ENCODE measurements around the gene IQSEC3.

The IQSEC3 gene

DNA sequence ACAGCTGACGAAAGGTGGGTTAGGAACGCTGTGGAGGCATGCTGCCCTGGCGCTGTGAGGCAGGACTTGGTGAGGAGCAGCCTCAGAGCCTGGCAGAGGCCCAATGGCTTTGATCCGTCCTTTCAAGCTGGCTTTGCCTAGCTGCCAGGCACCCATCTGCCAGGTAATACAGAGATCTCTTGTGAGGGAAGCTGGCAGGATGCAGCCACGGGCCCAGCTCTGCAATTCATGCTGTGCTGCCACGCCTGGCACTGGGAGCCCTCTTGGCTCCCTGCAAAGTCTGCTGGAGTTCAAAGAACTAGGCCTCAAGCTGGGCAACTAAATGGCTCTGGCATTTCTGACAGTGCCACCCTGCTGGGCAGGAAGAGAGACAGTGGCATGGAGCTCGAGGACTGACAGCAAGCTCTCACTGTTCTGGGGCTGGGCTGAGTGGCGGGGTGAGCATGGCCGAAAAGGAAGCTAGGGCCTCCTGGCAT is 18.7 kb downstream of the IQSEC3 start:
- Histone ChIP-seq H4K20me1 (ENCODE audit: insufficient read depth, low read length) (no peaks in the 10 kb centered on the region), H3K4me3 (ENCODE audit: low read depth in 1 of 2, low read length in 2 of 2) (no peak overlapping the region), H3K9me3 (ENCODE audit: insufficient read depth, low read length, severe bottlenecking) (peaks cover 4% of the 10 kb centered on the region), H3K36me3 (ENCODE audit: insufficient read depth, low read length) (no peaks in the 10 kb centered on the region), H3K79me2 (ENCODE audit: insufficient read depth, low read length) (no peaks in the 10 kb centered on the region), H2AFZ (ENCODE audit: low read depth, low read length) (no peak overlapping the region), H3K4me2 (ENCODE audit: insufficient read depth, low read length) (no peak overlapping the region), H3K9ac (ENCODE audit: low read depth, low read length) (no peak overlapping the region), H3K27me3 (ENCODE audit: insufficient read depth, low read length, poor library complexity) (peaks cover 25% of the 10 kb centered on the region), H3K27ac (ENCODE audit: low read length) (no peak overlapping the region), H3K4me1 (ENCODE audit: insufficient read depth, low read length) (no peaks in the 10 kb centered on the region)
- TF ChIP-seq CTCF (IDR thresholded peaks at IDR 0.05; ENCODE audit: borderline replicate concordance, extremely low read depth, low read length, poor library complexity, severe bottlenecking) (no peak), EZH2 (IDR thresholded peaks at IDR 0.05; ENCODE audit: borderline replicate concordance, low read depth, low read length, severe bottlenecking) (no peak)
- DNase-seq (no peak), ATAC-seq (ENCODE audit: insufficient read depth, low read depth) (no peak)

GRCh38 chr12:87315-87714 is 20.7 kb downstream of the IQSEC3 start:
- Histone ChIP-seq H3K79me2 (ENCODE audit: insufficient read depth, low read length) (no peaks in the 10 kb centered on the region), H3K27ac (ENCODE audit: low read length) (no peak overlapping the region), H3K9ac (ENCODE audit: low read depth, low read length) (no peak overlapping the region), H3K4me1 (ENCODE audit: insufficient read depth, low read length) (no peaks in the 10 kb centered on the region), H3K27me3 (ENCODE audit: insufficient read depth, low read length, poor library complexity) (peaks cover 10% of the 10 kb centered on the region), H3K4me2 (ENCODE audit: insufficient read depth, low read length) (no peak overlapping the region), H2AFZ (ENCODE audit: low read depth, low read length) (no peak overlapping the region), H3K4me3 (ENCODE audit: low read depth in 1 of 2, low read length in 2 of 2) (no peak overlapping the region), H3K36me3 (ENCODE audit: insufficient read depth, low read length) (no peaks in the 10 kb centered on the region), H3K9me3 (ENCODE audit: insufficient read depth, low read length, severe bottlenecking) (peaks cover 4% of the 10 kb centered on the region), H4K20me1 (ENCODE audit: insufficient read depth, low read length) (no peaks in the 10 kb centered on the region)
- ATAC-seq (ENCODE audit: insufficient read depth, low read depth): no peak
- TF ChIP-seq CTCF (IDR thresholded peaks at IDR 0.05; ENCODE audit: borderline replicate concordance, extremely low read depth, low read length, poor library complexity, severe bottlenecking) (no peak), EZH2 (IDR thresholded peaks at IDR 0.05; ENCODE audit: borderline replicate concordance, low read depth, low read length, severe bottlenecking) (no peak)
- no peak for DNase-seq

DNA sequence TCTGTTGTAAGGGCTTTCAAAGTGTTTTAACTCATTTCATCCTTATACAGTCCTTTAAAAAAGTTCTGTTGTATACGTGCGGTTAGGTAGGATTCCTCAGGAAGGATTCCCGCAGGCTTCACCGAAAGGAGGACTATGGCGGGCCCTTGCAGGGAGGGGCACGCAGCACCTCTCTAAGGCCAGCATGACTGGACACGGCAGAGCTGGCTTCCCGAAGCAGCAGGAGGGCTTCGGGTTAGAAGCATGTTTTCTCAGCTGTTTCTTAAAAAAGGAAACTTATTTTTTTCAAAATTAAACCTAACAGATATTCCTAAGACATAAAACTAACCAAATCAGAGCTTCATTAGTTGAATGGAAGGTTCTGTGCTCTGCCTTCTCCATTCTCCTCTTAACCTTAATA is 21.3 kb downstream of the IQSEC3 start:
- no peaks in the 10 kb centered on the region for H3K4me1 ChIP-seq (ENCODE audit: insufficient read depth, low read length)
- peaks cover 4% of the 10 kb centered on the region for H3K9me3 ChIP-seq (ENCODE audit: insufficient read depth, low read length, severe bottlenecking)
- no peak for DNase-seq
- no peak overlapping the region for H3K4me2 ChIP-seq (ENCODE audit: insufficient read depth, low read length)
- H4K20me1 ChIP-seq (ENCODE audit: insufficient read depth, low read length): no peaks in the 10 kb centered on the region
- no peak overlapping the region for H3K9ac ChIP-seq (ENCODE audit: low read depth, low read length)
- no peak overlapping the region for H3K4me3 ChIP-seq (ENCODE audit: low read depth in 1 of 2, low read length in 2 of 2)
- no peak overlapping the region for H2AFZ ChIP-seq (ENCODE audit: low read depth, low read length)
- no peaks in the 10 kb centered on the region for H3K79me2 ChIP-seq (ENCODE audit: insufficient read depth, low read length)
- peaks cover 5% of the 10 kb centered on the region for H3K27me3 ChIP-seq (ENCODE audit: insufficient read depth, low read length, poor library complexity)
- no peak for ATAC-seq (ENCODE audit: insufficient read depth, low read depth)
- no peak overlapping the region for H3K27ac ChIP-seq (ENCODE audit: low read length)
- no peaks in the 10 kb centered on the region for H3K36me3 ChIP-seq (ENCODE audit: insufficient read depth, low read length)
- TF ChIP-seq EZH2 (IDR thresholded peaks at IDR 0.05; ENCODE audit: borderline replicate concordance, low read depth, low read length, severe bottlenecking) (no peak), CTCF (IDR thresholded peaks at IDR 0.05; ENCODE audit: borderline replicate concordance, extremely low read depth, low read length, poor library complexity, severe bottlenecking) (no peak)

DNA sequence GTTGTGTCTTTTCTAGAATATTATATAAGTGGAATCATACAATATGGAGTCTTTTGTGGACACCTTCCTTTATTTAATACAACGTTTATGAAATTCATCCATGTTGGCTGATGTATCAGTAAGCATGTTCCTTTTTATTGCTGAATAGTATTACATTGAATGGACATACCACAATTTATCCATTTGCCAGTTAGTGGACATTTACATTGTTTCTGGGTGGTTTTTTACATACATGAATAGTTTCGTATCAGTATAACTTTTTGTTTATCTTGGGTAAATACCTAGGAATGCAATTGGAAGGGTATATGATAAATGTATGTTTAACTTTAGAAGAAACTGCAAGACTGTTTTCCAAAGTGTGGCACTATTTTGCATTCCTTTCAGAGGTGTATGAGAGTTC is 23.1 kb downstream of the IQSEC3 start:
- peaks cover 4% of the 10 kb centered on the region for H3K9me3 ChIP-seq (ENCODE audit: insufficient read depth, low read length, severe bottlenecking)
- no peak overlapping the region for H2AFZ ChIP-seq (ENCODE audit: low read depth, low read length)
- ATAC-seq (ENCODE audit: insufficient read depth, low read depth) (no peak), DNase-seq (no peak)
- no peak overlapping the region for H3K27ac ChIP-seq (ENCODE audit: low read length)
- H4K20me1 ChIP-seq (ENCODE audit: insufficient read depth, low read length): no peaks in the 10 kb centered on the region
- no peak overlapping the region for H3K9ac ChIP-seq (ENCODE audit: low read depth, low read length)
- no peaks in the 10 kb centered on the region for H3K79me2 ChIP-seq (ENCODE audit: insufficient read depth, low read length)
- no peaks in the 10 kb centered on the region for H3K4me1 ChIP-seq (ENCODE audit: insufficient read depth, low read length)
- TF ChIP-seq EZH2 (IDR thresholded peaks at IDR 0.05; ENCODE audit: borderline replicate concordance, low read depth, low read length, severe bottlenecking) (no peak), CTCF (IDR thresholded peaks at IDR 0.05; ENCODE audit: borderline replicate concordance, extremely low read depth, low read length, poor library complexity, severe bottlenecking) (no peak)
- no peak overlapping the region for H3K4me3 ChIP-seq (ENCODE audit: low read depth in 1 of 2, low read length in 2 of 2)
- peaks cover 4% of the 10 kb centered on the region for H3K27me3 ChIP-seq (ENCODE audit: insufficient read depth, low read length, poor library complexity)
- no peak overlapping the region for H3K4me2 ChIP-seq (ENCODE audit: insufficient read depth, low read length)
- H3K36me3 ChIP-seq (ENCODE audit: insufficient read depth, low read length): no peaks in the 10 kb centered on the region

Data from DND-41 (cell line).